Prostate gland (tissue), 2 donors: ENCODE data around the gene NUP210L. TPM values are rescaled to one million over a fixed set of nuclear protein-coding genes. Genes with fewer than 3 reads are reported as not detected.

Source experiments
- DNase-seq: peaks from one replicate; pipeline ENCODE4 v3.0.0-alpha.2; 2019; ENCODE audit warnings: low spot score
- H3K27ac ChIP-seq, 2 donors: fragments of 200-600 bp; sonication (generic); 2 replicates each; pipeline ENCODE4 v1.5.1; 2017 to 2019
- H3K27me3 ChIP-seq: fragments of 200-600 bp; sonication (generic); replicated peaks from 2 replicates; pipeline ENCODE4 v1.5.1; 2019; ENCODE audit not compliant: insufficient read depth
- H3K36me3 ChIP-seq, 2 donors: fragments of 200-600 bp; sonication (generic); 1 replicate in 1 of 2; 2 replicates in 1 of 2; pipeline versions ENCODE4 v1.5.1 to v1.8.1; 2017 to 2019
- H3K4me1 ChIP-seq: fragments of 200-600 bp; sonication (generic); replicated peaks from 2 replicates; pipeline ENCODE4 v1.5.1; 2019
- H3K4me3 ChIP-seq, 2 donors: fragments of 200-600 bp; sonication (generic); 2 replicates each; pipeline ENCODE4 v1.5.1; 2017 to 2019
- H3K9me3 ChIP-seq: fragments of 200-600 bp; sonication (generic); 2 replicates; pipeline ENCODE4 v1.5.1; 2017
- CTCF ChIP-seq, 4 experiments: fragments of 200-600 bp in 2 of 4; fragments of 450-650 bp in 2 of 4; sonication (generic) in 2 of 4; IDR thresholded peaks; 1 replicate in 3 of 4; 2 replicates in 1 of 4; pipeline ENCODE4 v1.5.1; 2016 to 2019; ENCODE audit warnings: antibody characterized with exemption in 4 of 4, mild to moderate bottlenecking in 2 of 4, moderate library complexity in 2 of 4
- POLR2A ChIP-seq: fragments of 450-650 bp; IDR thresholded peaks from one replicate; pipeline ENCODE4 v1.6.1; 2016; ENCODE audit warnings: antibody characterized with exemption, mild to moderate bottlenecking
- POLR2AphosphoS5 ChIP-seq: sonication (generic); formaldehyde crosslinking; IDR thresholded peaks from one replicate; pipeline ENCODE4 v1.6.1; 2017; ENCODE audit warnings: antibody characterized with exemption
- WGBS: methylation state at CpG from one replicate; pipeline ENCODE4 v1.1.5; 2018; 5-methylcytosine and 5-hydroxymethylcytosine counted together
- intact Hi-C: fragments of 100-400 bp; cut with DNase I; formaldehyde crosslinking; loops from one replicate; pipeline ENCODE4 v1.14.2; 2022
- microRNA counts, 2 donors: library from miRNA; unstranded; fragments of <30 nt; microRNA quantifications; one replicate each; lab custom pipeline; 2016 to 2017
- microRNA-seq: library from miRNA; unstranded; fragments of <30 nt; microRNA quantifications from one replicate; pipeline ENCODE4, GENCODE V29; 2016
- small RNA-seq, 2 donors: library from RNA; depleted of rRNA; stranded (forward); fragments of <200 nt; gene quantifications; one replicate each; pipeline ENCODE3, GENCODE V24; 2016
- total RNA-seq, 2 donors: library from RNA; depleted of rRNA; stranded (reverse); fragments of >200 nt; gene quantifications; one replicate each; pipeline ENCODE4 v1.1.0, GENCODE V29; 2016

The NUP210L gene
- total RNA-seq, 2 donors from 2014 or later: 0.05 to 5.7 TPM

- H3K27me3 ChIP-seq: no peaks in the 10 kb centered on the region
- H3K9me3 ChIP-seq: no peaks in the 10 kb centered on the region
- no peak for DNase-seq
- no peak for TF ChIP-seq CTCF (IDR thresholded peaks at IDR 0.05)
- TF ChIP-seq POLR2AphosphoS5: no peak
- TF ChIP-seq POLR2A: no peak
- no peak overlapping the region for H3K27ac ChIP-seq
- intact Hi-C loops: no loop called here
- H3K36me3 ChIP-seq: no peaks in the 10 kb centered on the region
- 83% methylated on average over 15 of the region's 15 CpGs for WGBS
- no peaks in the 10 kb centered on the region for H3K4me1 ChIP-seq
- no peak overlapping the region for H3K4me3 ChIP-seq
Observed at GRCh38 chr1:153944005-153944826, 210.7 kb downstream of the NUP210L start.

- WGBS: 86% methylated on average over 11 of the region's 11 CpGs
- Histone ChIP-seq H3K4me1 (no peaks in the 10 kb centered on the region), H3K36me3 (peaks cover 0 to under 1% of the 10 kb centered on the region in 2 donors), H3K9me3 (no peaks in the 10 kb centered on the region), H3K4me3 (no peak overlapping the region), H3K27ac (no peak overlapping the region), H3K27me3 (no peaks in the 10 kb centered on the region)
- TF ChIP-seq CTCF (IDR thresholded peaks at IDR 0.05): no peak
- TF ChIP-seq POLR2A: no peak
- TF ChIP-seq POLR2AphosphoS5: no peak
- no peak for DNase-seq
- intact Hi-C loops: no loop called here
Observed at GRCh38 chr1:153942766-153943549, 211.9 kb downstream of the NUP210L start.

MicroRNA genes within 50 kb of the gene (microRNA counts, 767-probe panel; counts per million panel counts)
- 0 to 431 counts per million in 2 donors for microRNA hsa-miR-190b (lab: Ali Mortazavi, UCI)

Small RNA genes lying within 50 kb of the gene (microRNA-seq; reads per million reads assigned to microRNA genes)
- gene MIR190B (39.3 reads per million, percentile 65 among the genes with 10 or more reads in this experiment), gene MIR5698 (not detected), gene MIR6737 (0.50 reads per million)

Small RNA genes lying within 50 kb of the gene (small RNA-seq; reads per million reads assigned to genes)
- gene MIR190B (3.3 to 8.9 reads per million in 2 donors), gene MIR5698 (0 reads per million in 2 donors), gene MIR6737 (0 to 0.28 reads per million in 2 donors), gene RNU6-179P (0 reads per million in 2 donors)

Other genes with a start within 250 kb of the NUP210L start
- 10 to 100 TPM; 24.5 to 29.7 TPM for gene GATAD2B, start 232.1 kb downstream of the NUP210L start, total RNA-seq
- gene DENND4B, start 208.4 kb downstream of the NUP210L start, total RNA-seq: 10 to 100 TPM; 18.1 to 28.3 TPM
- 10 to 100 TPM; 18.5 to 30.2 TPM for gene CRTC2, start 196.5 kb downstream of the NUP210L start, total RNA-seq
- gene SLC39A1, start 191.5 kb downstream of the NUP210L start, total RNA-seq: 100 to 1,000 TPM in 1 of 2 donors, 10 to 100 TPM in 1; 88.6 to 122 TPM
- 100 to 1,000 TPM; 109 to 386 TPM for gene CREB3L4, start 187.2 kb downstream of the NUP210L start, total RNA-seq
- gene JTB, start 177.4 kb downstream of the NUP210L start, total RNA-seq: 100 to 1,000 TPM; 234 to 404 TPM
- 10 to 100 TPM; 49.1 to 49.3 TPM for gene RAB13, start 168.7 kb downstream of the NUP210L start, total RNA-seq
- gene RPS27, start 164.3 kb downstream of the NUP210L start, total RNA-seq: 1,000 to 10,000 TPM; 1,937 to 3,992 TPM
- 100 to 1,000 TPM; 147 to 277 TPM for gene TPM3, start 37.0 kb upstream of the NUP210L start, total RNA-seq
- gene CFAP141, start 51.3 kb upstream of the NUP210L start, total RNA-seq: not detected
- gene UBAP2L, start 65.9 kb upstream of the NUP210L start, total RNA-seq: 100 to 1,000 TPM in 1 of 2 donors, 10 to 100 TPM in 1; 51.1 to 121 TPM
- gene HAX1, start 117.6 kb upstream of the NUP210L start, total RNA-seq: 10 to 100 TPM; 95.2 to 96.6 TPM
- gene AQP10, start 166.0 kb upstream of the NUP210L start, total RNA-seq: under 1 TPM; 0.27 to 0.85 TPM
- 100 to 1,000 TPM in 1 of 2 donors, 10 to 100 TPM in 1; 88.9 to 171 TPM for gene ATP8B2, start 170.5 kb upstream of the NUP210L start, total RNA-seq